Omental fat pad (tissue), 4 donors: ENCODE results near the gene CMTR1. TPM values are rescaled to one million over a fixed set of nuclear protein-coding genes. Genes with fewer than 3 reads are reported as not detected.

Experiments used
- ATAC-seq: fragments of 150-250 bp; one replicate; pipeline ENCODE4 v1.9.1; 2016; ENCODE audit warnings: mild to moderate bottlenecking, moderate library complexity; ENCODE audit not compliant: low FRiP score
- DNase-seq: peaks from one replicate; pipeline ENCODE4 v3.0.0-alpha.2; 2019; ENCODE audit warnings: low spot score
- total RNA-seq, 4 donors: library from RNA; depleted of rRNA; stranded (reverse); fragments of >200 nt; gene quantifications; one replicate each; pipeline ENCODE4 v1.1.0, GENCODE V29; 2016
- TF ChIP-seq, protein P1 (sequence below), 3 donors: fragments of 450-650 bp; IDR thresholded peaks; one replicate each; pipeline ENCODE4 v1.5.1; 2016 to 2017; ENCODE audit warnings: antibody characterized with exemption in 3 of 3, mild to moderate bottlenecking in 3 of 3, moderate library complexity in 2 of 3

Gene CMTR1
- total RNA-seq, 4 donors from 2014 or later, result 22.5 to 34.5 (median 28.5) TPM

- no peak for ATAC-seq
- no peak for DNase-seq
- TF ChIP-seq, protein P1, sequence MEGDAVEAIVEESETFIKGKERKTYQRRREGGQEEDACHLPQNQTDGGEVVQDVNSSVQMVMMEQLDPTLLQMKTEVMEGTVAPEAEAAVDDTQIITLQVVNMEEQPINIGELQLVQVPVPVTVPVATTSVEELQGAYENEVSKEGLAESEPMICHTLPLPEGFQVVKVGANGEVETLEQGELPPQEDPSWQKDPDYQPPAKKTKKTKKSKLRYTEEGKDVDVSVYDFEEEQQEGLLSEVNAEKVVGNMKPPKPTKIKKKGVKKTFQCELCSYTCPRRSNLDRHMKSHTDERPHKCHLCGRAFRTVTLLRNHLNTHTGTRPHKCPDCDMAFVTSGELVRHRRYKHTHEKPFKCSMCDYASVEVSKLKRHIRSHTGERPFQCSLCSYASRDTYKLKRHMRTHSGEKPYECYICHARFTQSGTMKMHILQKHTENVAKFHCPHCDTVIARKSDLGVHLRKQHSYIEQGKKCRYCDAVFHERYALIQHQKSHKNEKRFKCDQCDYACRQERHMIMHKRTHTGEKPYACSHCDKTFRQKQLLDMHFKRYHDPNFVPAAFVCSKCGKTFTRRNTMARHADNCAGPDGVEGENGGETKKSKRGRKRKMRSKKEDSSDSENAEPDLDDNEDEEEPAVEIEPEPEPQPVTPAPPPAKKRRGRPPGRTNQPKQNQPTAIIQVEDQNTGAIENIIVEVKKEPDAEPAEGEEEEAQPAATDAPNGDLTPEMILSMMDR (IDR thresholded peaks at IDR 0.05), result no peak
Measured at GRCh38 chr6:37449984-37450383, 17.0 kb downstream of the CMTR1 start.

GRCh38 chr6:37451441-37452193 is 18.6 kb downstream of the CMTR1 start:
- no peak for ATAC-seq
- TF ChIP-seq, protein P1 (IDR thresholded peaks at IDR 0.05), result no peak
- DNase-seq, result no peak

GRCh38 chr6:37452522-37452921 is 19.5 kb downstream of the CMTR1 start:
- DNase-seq (no peak), ATAC-seq (no peak)
- TF ChIP-seq, protein P1 (IDR thresholded peaks at IDR 0.05), result no peak

DNA sequence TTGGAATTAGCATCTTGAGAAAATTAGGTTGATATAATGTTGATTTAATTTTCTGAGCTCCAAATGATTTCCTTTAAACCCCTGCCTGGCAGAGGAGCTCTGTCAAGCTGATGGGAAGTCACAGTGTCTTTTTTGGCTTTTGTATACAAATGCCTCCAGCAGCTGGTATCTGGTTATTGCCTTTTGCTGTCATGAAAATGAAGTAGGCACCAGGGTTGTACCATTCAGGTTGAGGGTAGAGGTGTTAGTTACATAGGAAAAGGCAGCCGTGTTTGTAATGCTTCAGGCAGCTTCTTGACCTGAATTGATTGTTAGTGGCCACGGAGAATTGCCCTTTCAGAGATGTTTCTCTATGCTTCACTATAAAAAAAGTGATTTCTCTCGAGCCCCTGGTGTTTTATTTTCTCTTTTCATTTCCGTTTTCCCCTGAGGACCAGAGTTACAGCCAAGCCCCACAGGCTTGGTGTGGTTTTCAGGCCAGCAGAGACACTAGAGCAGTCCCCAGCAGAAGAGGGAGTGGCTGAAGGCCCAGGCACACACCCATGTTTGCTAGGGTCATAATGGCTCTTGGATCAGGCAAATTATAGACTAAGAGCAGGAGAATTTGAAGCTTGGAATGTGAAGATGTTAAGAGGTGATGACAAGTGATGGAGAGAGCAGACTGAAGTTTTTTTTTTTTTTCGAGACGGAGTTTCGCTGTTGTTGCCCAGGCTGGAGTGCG is 21.6 kb downstream of the CMTR1 start:
- TF ChIP-seq, protein P1 (IDR thresholded peaks at IDR 0.05), result no peak
- DNase-seq, result no peak
- ATAC-seq, result no peak

GRCh38 chr6:37456126-37456525 is 23.1 kb downstream of the CMTR1 start:
- TF ChIP-seq, protein P1 (IDR thresholded peaks at IDR 0.05), result no peak
- no peak for ATAC-seq
- no peak for DNase-seq

GRCh38 chr6:37456816-37457560 is 24.0 kb downstream of the CMTR1 start:
- DNase-seq, result no peak
- peak; percentile 95 for ATAC-seq
- TF ChIP-seq, protein P1 (IDR thresholded peaks at IDR 0.05), result no peak
